ENCODE data around the gene ASMTL.

The ASMTL gene

DNA sequence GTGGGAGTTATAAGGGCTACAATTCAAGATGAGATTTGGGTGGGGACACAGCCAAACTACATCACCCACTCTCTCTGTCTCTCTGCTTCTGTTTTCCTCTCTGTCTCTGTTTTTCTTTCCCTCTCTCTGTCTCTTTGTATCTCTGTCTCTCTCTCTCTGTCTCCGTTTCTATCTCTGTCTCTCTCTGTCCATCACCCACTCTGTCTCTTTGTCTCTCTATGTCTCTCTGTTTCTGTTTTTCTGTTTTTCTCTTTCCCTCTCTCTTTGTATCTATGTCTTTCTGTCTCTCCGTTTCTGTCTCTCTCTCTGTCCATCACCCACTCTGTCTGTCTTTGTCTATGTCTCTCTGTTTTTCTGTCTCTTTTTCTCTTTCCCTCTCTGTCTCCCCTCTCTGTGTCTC is 90.8 kb downstream of the ASMTL start:
- no peak for DNase-seq (ENCODE audit: low read depth)
- TF ChIP-seq, protein P1, sequence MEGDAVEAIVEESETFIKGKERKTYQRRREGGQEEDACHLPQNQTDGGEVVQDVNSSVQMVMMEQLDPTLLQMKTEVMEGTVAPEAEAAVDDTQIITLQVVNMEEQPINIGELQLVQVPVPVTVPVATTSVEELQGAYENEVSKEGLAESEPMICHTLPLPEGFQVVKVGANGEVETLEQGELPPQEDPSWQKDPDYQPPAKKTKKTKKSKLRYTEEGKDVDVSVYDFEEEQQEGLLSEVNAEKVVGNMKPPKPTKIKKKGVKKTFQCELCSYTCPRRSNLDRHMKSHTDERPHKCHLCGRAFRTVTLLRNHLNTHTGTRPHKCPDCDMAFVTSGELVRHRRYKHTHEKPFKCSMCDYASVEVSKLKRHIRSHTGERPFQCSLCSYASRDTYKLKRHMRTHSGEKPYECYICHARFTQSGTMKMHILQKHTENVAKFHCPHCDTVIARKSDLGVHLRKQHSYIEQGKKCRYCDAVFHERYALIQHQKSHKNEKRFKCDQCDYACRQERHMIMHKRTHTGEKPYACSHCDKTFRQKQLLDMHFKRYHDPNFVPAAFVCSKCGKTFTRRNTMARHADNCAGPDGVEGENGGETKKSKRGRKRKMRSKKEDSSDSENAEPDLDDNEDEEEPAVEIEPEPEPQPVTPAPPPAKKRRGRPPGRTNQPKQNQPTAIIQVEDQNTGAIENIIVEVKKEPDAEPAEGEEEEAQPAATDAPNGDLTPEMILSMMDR (conservative IDR thresholded peaks at IDR 0.05; ENCODE audit: low read depth, low read length): no peak
- H3K4me3 ChIP-seq (ENCODE audit: low read depth, low read length): no peak overlapping the region

DNA sequence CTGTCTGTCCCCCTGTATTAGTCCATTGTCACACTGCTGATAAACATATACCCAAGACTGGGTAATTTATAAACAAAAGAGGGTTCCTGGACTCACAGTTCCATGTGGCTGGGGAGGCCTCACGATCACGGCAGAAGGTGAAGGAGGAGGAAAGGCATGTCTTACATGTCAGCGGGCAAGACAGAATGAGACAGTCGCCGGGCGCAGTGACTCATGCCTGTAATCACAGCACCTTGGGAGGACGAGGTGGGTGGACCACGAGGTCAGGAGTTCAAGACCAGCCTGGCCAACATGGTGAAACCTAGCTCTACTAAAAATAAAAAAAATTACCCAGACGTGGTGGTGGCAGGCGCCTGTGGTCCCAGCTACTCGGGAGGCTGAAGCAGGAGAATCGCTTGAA is 91.4 kb downstream of the ASMTL start:
- TF ChIP-seq, protein P1 (conservative IDR thresholded peaks at IDR 0.05; ENCODE audit: low read depth, low read length): no peak

DNA sequence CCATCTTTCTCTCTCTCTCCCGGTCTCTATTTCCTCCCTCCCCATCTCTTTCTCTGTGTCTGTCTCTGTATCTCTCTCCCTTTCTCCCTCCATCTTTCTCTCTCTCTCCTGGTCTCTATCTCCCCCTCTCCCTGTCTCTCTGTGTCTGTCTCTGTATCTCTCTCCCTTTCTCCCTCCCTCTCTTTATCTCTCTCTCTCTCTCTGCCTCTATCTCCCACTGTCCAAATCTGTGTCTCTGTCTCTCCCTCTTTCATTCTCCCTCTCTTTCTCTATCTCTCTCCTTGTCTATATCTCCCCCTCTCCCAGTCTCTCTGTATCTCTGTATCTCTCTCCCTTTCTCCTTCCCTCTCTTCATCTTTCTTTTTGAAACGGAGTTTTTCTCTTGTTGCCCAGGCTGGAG is 92.5 kb downstream of the ASMTL start:
- no peak overlapping the region for H3K4me3 ChIP-seq (ENCODE audit: low read depth, low read length)
- DNase-seq (ENCODE audit: low read depth): no peak
- TF ChIP-seq, protein P1 (conservative IDR thresholded peaks at IDR 0.05; ENCODE audit: low read depth, low read length): no peak

More for the DNA sequence above, 91.4 kb downstream of the ASMTL start:
- no peak overlapping the region for H3K4me3 ChIP-seq (ENCODE audit: low read depth, low read length)
- DNase-seq (ENCODE audit: low read depth): no peak

DNA sequence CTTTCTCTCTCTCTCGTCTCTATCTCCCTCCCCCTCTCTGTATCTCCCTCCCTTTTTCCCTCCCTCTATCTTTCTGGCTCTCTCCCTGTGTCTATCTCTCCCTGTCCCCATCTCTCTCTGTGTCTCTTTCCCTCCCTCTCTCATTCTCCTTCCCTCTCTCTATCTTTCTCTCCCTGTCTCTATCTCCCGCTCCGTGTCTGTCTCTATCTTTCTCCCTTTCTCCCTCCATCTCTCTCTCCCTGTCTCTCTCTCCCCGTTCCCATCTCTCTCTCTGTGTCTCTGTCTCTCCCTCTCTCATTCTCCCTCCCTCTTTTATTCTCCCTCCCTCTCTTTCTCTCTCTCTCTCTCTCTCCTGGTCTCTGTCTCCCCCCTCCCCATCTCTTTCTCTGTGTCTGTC is 93.2 kb downstream of the ASMTL start:
- no peak overlapping the region for H3K4me3 ChIP-seq (ENCODE audit: low read depth, low read length)
- TF ChIP-seq, protein P1 (conservative IDR thresholded peaks at IDR 0.05; ENCODE audit: low read depth, low read length): no peak
- no peak for DNase-seq (ENCODE audit: low read depth)

DNA sequence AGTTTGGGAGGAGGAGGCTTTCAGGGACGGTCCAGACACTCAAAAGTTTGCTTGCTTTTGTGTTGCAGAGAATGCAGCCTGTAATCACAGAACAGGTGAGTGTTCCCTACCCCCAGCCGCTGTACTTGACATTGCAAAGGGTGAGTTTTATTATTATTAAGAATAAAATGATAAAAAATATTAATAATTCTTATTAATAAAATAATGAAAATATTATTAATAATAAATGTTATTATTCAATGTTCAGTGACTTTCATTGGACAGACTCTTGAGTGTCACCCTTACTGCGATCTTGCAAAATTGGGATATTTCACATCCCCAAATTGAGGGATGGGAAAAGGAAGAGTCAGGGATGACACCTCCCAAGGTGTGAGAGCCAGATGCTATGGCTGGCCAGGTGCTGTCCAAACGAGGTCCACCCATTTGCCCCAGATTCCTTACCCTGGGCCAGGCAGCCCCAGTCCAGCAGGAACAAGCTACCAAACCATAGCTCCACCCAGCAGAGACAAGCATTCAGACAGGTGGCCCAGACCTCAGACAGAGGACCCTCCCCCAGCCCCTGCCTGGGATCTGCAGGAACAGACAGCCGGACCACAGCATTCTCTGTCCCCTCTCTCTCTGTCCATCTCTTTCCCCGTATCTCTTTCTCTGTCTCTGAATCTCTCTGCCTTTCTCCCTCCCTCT is 93.8 kb downstream of the ASMTL start:
- DNase-seq (ENCODE audit: low read depth): no peak
- no peak overlapping the region for H3K4me3 ChIP-seq (ENCODE audit: low read depth, low read length)
- TF ChIP-seq, protein P1 (conservative IDR thresholded peaks at IDR 0.05; ENCODE audit: low read depth, low read length): no peak

DNA sequence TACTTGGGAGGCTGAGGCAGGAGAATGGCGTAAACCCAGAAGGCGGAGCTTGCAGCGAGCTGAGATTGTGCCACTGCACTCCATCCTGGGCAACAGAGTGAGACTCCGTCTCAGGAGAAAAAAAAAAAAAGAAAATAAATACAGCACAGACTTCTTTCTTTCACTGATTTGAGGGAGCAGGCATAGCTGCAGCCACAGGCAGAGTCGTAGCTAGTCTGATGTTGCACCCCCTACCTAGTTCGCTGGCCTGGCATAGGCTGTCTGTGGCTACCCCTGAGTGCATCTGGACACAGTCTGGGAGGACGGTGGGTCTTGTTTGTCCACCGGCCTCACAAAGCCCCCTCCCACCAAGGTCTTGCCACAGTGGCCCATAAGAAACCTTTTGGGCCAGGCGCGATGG is 94.7 kb downstream of the ASMTL start:
- H3K4me3 ChIP-seq (ENCODE audit: low read depth, low read length): no peak overlapping the region
- TF ChIP-seq, protein P1 (conservative IDR thresholded peaks at IDR 0.05; ENCODE audit: low read depth, low read length): no peak
- DNase-seq (ENCODE audit: low read depth): no peak
